OCI-LY1 (cell line): ENCODE data around the gene USP2.
"Not testable (repeated sequence)": the region's sequence is repeated elsewhere in the genome, so short reads cannot be mapped to it uniquely, and the experiment has no call there.

ENCODE experiments used
- H2AFZ ChIP-seq: fragments of 200-600 bp; sonication (generic), shearing (Covaris generic); 2 replicates; pipeline ENCODE4 v1.6.0; 2014; ENCODE audit warnings: antibody characterized with exemption, mild to moderate bottlenecking, low read length
- H3F3A ChIP-seq: fragments of 200-600 bp; sonication (generic), shearing (Covaris generic); 2 replicates; pipeline ENCODE4 v1.6.0; 2014; ENCODE audit warnings: mild to moderate bottlenecking, antibody characterized with exemption, low read length, moderate library complexity; ENCODE audit not compliant: insufficient read depth
- H3K27ac ChIP-seq: fragments of 200-600 bp; sonication (generic); 2 replicates; pipeline ENCODE4 v1.5.1; 2014; ENCODE audit warnings: low read length, mixed run types, mild to moderate bottlenecking, low read depth; ENCODE audit not compliant: poor library complexity, severe bottlenecking
- H3K27me3 ChIP-seq: fragments of 200-600 bp; sonication (generic); 2 replicates; pipeline ENCODE4 v1.6.0; 2014; ENCODE audit warnings: antibody characterized with exemption, mild to moderate bottlenecking, low read length, moderate library complexity; ENCODE audit not compliant: insufficient read depth
- H3K36me3 ChIP-seq: fragments of 200-600 bp; sonication (generic); 2 replicates; pipeline ENCODE4 v1.6.1; 2014; ENCODE audit warnings: mild to moderate bottlenecking, antibody characterized with exemption, low read length, moderate library complexity, mixed read lengths; ENCODE audit not compliant: insufficient read depth
- H3K4me1 ChIP-seq: fragments of 200-600 bp; sonication (generic); 2 replicates; pipeline ENCODE4 v1.5.1; 2014; ENCODE audit warnings: mild to moderate bottlenecking, low read length, moderate library complexity; ENCODE audit not compliant: insufficient read depth, severe bottlenecking
- H3K4me2 ChIP-seq: fragments of 200-600 bp; sonication (generic), shearing (Covaris generic); 2 replicates; pipeline ENCODE4 v1.6.1; 2014; ENCODE audit warnings: low read length
- H3K4me3 ChIP-seq: fragments of 200-600 bp; sonication (generic); 2 replicates; pipeline ENCODE4 v1.5.1; 2014; ENCODE audit warnings: low read length, low read depth, mild to moderate bottlenecking, mixed read lengths; ENCODE audit not compliant: poor library complexity, severe bottlenecking
- H3K79me2 ChIP-seq: fragments of 200-600 bp; shearing (Covaris generic); 2 replicates; pipeline ENCODE4 v1.6.1; 2016; ENCODE audit warnings: mixed run types, low read length, mixed read lengths; ENCODE audit not compliant: insufficient read depth
- H3K9ac ChIP-seq: fragments of 200-600 bp; sonication (generic), shearing (Covaris generic); 2 replicates; pipeline ENCODE4 v1.6.1; 2014; ENCODE audit warnings: mild to moderate bottlenecking, low read length, mixed read lengths
- H3K9me2 ChIP-seq: fragments of 200-600 bp; sonication (generic), shearing (Covaris generic); 2 replicates; pipeline ENCODE4 v1.6.1; 2014; ENCODE audit warnings: low read depth, mild to moderate bottlenecking, low read length, mixed read lengths
- H3K9me3 ChIP-seq: fragments of 200-600 bp; shearing (Covaris generic); 2 replicates; pipeline ENCODE4 v1.6.1; 2014; ENCODE audit warnings: low read length, mixed read lengths
- H4K20me1 ChIP-seq: fragments of 200-600 bp; sonication (generic), shearing (Covaris generic); 2 replicates; pipeline ENCODE4 v1.6.0; 2016; ENCODE audit warnings: mild to moderate bottlenecking, low read length; ENCODE audit not compliant: insufficient read depth
- EZH2 ChIP-seq: fragments of 200-600 bp; sonication (generic), shearing (Covaris generic); IDR thresholded peaks from 2 replicates; pipeline ENCODE4 v1.8.0; 2017; ENCODE audit warnings: borderline replicate concordance, mixed run types, mild to moderate bottlenecking, antibody characterized with exemption, low read length, moderate library complexity, mixed read lengths
- TF ChIP-seq, protein P1 (sequence below): fragments of 200-600 bp; sonication (generic), shearing (Covaris generic); IDR thresholded peaks from 2 replicates; pipeline ENCODE4 v1.5.1; 2017; ENCODE audit warnings: mild to moderate bottlenecking, antibody characterized with exemption, low read length, moderate library complexity, mixed read lengths

Gene USP2

GRCh38 chr11:119409731-119410130, 28.2 kb upstream of the USP2 start:
- H3F3A ChIP-seq, result no peaks in the 10 kb centered on the region
- TF ChIP-seq EZH2, result no peak
- TF ChIP-seq, protein P1, sequence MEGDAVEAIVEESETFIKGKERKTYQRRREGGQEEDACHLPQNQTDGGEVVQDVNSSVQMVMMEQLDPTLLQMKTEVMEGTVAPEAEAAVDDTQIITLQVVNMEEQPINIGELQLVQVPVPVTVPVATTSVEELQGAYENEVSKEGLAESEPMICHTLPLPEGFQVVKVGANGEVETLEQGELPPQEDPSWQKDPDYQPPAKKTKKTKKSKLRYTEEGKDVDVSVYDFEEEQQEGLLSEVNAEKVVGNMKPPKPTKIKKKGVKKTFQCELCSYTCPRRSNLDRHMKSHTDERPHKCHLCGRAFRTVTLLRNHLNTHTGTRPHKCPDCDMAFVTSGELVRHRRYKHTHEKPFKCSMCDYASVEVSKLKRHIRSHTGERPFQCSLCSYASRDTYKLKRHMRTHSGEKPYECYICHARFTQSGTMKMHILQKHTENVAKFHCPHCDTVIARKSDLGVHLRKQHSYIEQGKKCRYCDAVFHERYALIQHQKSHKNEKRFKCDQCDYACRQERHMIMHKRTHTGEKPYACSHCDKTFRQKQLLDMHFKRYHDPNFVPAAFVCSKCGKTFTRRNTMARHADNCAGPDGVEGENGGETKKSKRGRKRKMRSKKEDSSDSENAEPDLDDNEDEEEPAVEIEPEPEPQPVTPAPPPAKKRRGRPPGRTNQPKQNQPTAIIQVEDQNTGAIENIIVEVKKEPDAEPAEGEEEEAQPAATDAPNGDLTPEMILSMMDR, result no peak

DNA sequence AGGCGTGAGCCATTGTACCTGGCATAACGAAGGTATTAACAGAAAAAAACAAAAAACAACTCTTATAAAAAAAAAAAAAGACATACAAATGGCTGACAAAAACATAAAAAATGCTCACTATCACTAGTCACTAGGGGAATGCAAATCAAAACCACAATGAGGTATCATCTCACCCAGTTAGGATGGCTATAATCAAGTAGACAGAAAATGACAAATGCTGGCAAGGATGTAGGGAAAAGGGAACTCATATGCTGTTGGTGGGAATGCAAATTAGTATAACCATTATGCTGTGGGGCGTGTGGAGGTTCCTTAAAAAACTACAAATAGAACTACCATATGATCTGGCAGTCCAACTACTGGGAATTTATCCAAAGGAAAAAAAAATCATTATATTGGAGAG, 24.5 kb upstream of the USP2 start:
- Histone ChIP-seq H3K36me3 (no peaks in the 10 kb centered on the region), H3K9me3 (no peaks in the 10 kb centered on the region), H3K4me1 (no peaks in the 10 kb centered on the region), H3K9me2 (no peaks in the 10 kb centered on the region), H3K4me2 (no peak overlapping the region), H3K27me3 (no peaks in the 10 kb centered on the region), H3F3A (no peaks in the 10 kb centered on the region), H3K79me2 (no peaks in the 10 kb centered on the region), H3K27ac (no peak overlapping the region), H4K20me1 (no peaks in the 10 kb centered on the region), H2AFZ (no peak overlapping the region), H3K4me3 (no peak overlapping the region), H3K9ac (no peak overlapping the region)
- TF ChIP-seq, protein P1, result no peak
- no peak for TF ChIP-seq EZH2

More at GRCh38 chr11:119409731-119410130, 28.2 kb upstream of the USP2 start:
- H3K4me3 ChIP-seq, result no peak overlapping the region
- no peaks in the 10 kb centered on the region for H3K27me3 ChIP-seq
- H3K4me1 ChIP-seq, result no peaks in the 10 kb centered on the region
- H3K9me3 ChIP-seq, result no peaks in the 10 kb centered on the region
- H3K9me2 ChIP-seq, result no peaks in the 10 kb centered on the region
- H3K27ac ChIP-seq, result no peak overlapping the region
- no peaks in the 10 kb centered on the region for H4K20me1 ChIP-seq
- no peak overlapping the region for H3K4me2 ChIP-seq
- H3K9ac ChIP-seq, result no peak overlapping the region
- H3K36me3 ChIP-seq, result no peaks in the 10 kb centered on the region
- no peak overlapping the region for H2AFZ ChIP-seq
- no peaks in the 10 kb centered on the region for H3K79me2 ChIP-seq

DNA sequence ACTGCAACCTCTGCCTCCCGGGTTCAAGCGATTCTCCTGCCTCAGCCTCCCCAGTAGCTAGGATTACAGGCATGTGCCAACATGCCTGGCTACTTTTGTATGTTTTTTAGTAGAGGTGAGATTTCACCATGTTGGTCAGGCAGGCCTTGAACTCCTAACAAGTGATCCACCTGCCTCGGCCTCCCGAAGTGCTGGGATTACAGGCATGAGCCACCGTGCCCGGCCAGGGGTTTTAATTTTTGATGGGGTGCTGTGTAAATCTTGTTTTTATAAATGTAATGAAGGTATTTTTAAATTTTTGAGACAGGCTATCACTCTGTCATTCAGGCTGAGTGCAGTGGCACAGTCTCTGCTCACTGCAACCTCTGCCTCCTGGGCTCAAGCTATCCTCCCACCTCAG, 24.0 kb upstream of the USP2 start:
- H3K9ac ChIP-seq, H3K4me1 ChIP-seq, H2AFZ ChIP-seq, H3K9me3 ChIP-seq, H3K4me2 ChIP-seq, H3K36me3 ChIP-seq, H3K4me3 ChIP-seq, H3F3A ChIP-seq, H3K79me2 ChIP-seq, H3K9me2 ChIP-seq, H4K20me1 ChIP-seq, H3K27me3 ChIP-seq, H3K27ac ChIP-seq: not testable (repeated sequence)

GRCh38 chr11:119404872-119405271, 23.4 kb upstream of the USP2 start:
- H3K27ac ChIP-seq, result no peak overlapping the region
- TF ChIP-seq, protein P1, result no peak
- TF ChIP-seq EZH2, result no peak

More at GRCh38 chr11:119404872-119405271, 23.4 kb upstream of the USP2 start:
- Histone ChIP-seq H3K4me1 (no peaks in the 10 kb centered on the region), H3F3A (no peaks in the 10 kb centered on the region), H3K9ac (no peak overlapping the region), H3K9me3 (no peaks in the 10 kb centered on the region), H3K9me2 (no peaks in the 10 kb centered on the region), H3K4me3 (no peak overlapping the region), H3K36me3 (no peaks in the 10 kb centered on the region), H2AFZ (no peak overlapping the region), H4K20me1 (no peaks in the 10 kb centered on the region), H3K4me2 (no peak overlapping the region), H3K79me2 (no peaks in the 10 kb centered on the region), H3K27me3 (no peaks in the 10 kb centered on the region)
